Ureter (tissue), 1 donor: ENCODE data around the gene RNF44. TPM values are rescaled to one million over a fixed set of nuclear protein-coding genes. Genes with fewer than 3 reads are reported as not detected.

ENCODE experiments used
- total RNA-seq: library from RNA; stranded (reverse); gene quantifications from one replicate; pipeline ENCODE4 v1.2.4, GENCODE V29; 2023
- donor health status: DM: yes; HTN: yes; CAD: no.

RNF44 gene
- total RNA-seq, 1 donor from 2014 or later: 71.5 TPM

Other genes starting within 250 kb of the RNF44 start
- gene KIAA1191, start 175.6 kb downstream of the RNF44 start, total RNA-seq: 115 TPM
- gene ARL10, start 171.9 kb downstream of the RNF44 start, total RNA-seq: 9.3 TPM
- gene NOP16, start 148.8 kb downstream of the RNF44 start, total RNA-seq: 26.6 TPM
- 145 TPM for gene HIGD2A, start 148.7 kb downstream of the RNF44 start, total RNA-seq
- 66.1 TPM for gene CLTB, start 120.9 kb downstream of the RNF44 start, total RNA-seq
- gene FAF2, start 89.0 kb downstream of the RNF44 start, total RNA-seq: 50.1 TPM
- gene CDHR2, start 11.9 kb upstream of the RNF44 start, total RNA-seq: not detected
- gene GPRIN1, start 72.8 kb upstream of the RNF44 start, total RNA-seq: 0.13 TPM
- not detected for gene SNCB, start 93.1 kb upstream of the RNF44 start, total RNA-seq
- not detected for gene EIF4E1B, start 93.3 kb upstream of the RNF44 start, total RNA-seq
- gene TSPAN17, start 110.1 kb upstream of the RNF44 start, total RNA-seq: 33.8 TPM